Activated T-helper 17 cell treated with anti-CD3 and anti-CD28 coated beads, Interleukin-2, amount 50 U/mL, for 72 hours (primary cell): Measurements from ENCODE around the gene GARRE1. TPM values are rescaled to one million over a fixed set of nuclear protein-coding genes. Genes with fewer than 3 reads are reported as not detected.
"Not testable (repeated sequence)": the region's sequence is repeated elsewhere in the genome, so short reads cannot be mapped to it uniquely, and the experiment has no call there.

Source experiments
- ATAC-seq: fragments of 150-1000 bp; cut with Tn5 transposase; replicated peaks from 2 replicates; pipeline ENCODE4 v1.10.0; 2021; ENCODE audit warnings: mild to moderate bottlenecking, moderate library complexity
- H3K27ac Mint-ChIP-seq: one replicate; pipeline ENCODE4 v1.8.0; 2022; ENCODE audit warnings: mixed read lengths
- H3K27me3 Mint-ChIP-seq: one replicate; pipeline ENCODE4 v1.8.0; 2022; ENCODE audit warnings: mixed read lengths
- H3K36me3 Mint-ChIP-seq: one replicate; pipeline ENCODE4 v1.8.0; 2022; ENCODE audit warnings: low read depth, mild to moderate bottlenecking, mixed read lengths
- H3K4me1 Mint-ChIP-seq: one replicate; pipeline ENCODE4 v1.8.0; 2022; ENCODE audit warnings: mixed read lengths
- H3K4me3 Mint-ChIP-seq: one replicate; pipeline ENCODE4 v1.8.0; 2022; ENCODE audit warnings: mild to moderate bottlenecking, mixed read lengths
- H3K9me3 Mint-ChIP-seq: one replicate; pipeline ENCODE4 v1.8.0; 2022; ENCODE audit warnings: mixed read lengths
- total RNA-seq, 2 donors: library from RNA; stranded (reverse); gene quantifications; one replicate each; pipeline ENCODE4 v1.2.3, GENCODE V29; 2022

Gene GARRE1
- total RNA-seq, 2 donors from 2014 or later, result 13.6 to 22.2 TPM

GRCh38 chr19:34281444-34281843 is 27.1 kb downstream of the GARRE1 start:
- not testable (repeated sequence) for ATAC-seq, H3K9me3 Mint-ChIP-seq, H3K27me3 Mint-ChIP-seq, H3K4me3 Mint-ChIP-seq, H3K27ac Mint-ChIP-seq
- Mint-ChIP-seq H3K4me1 (peaks cover 17% of the 10 kb centered on the region), H3K36me3 (peaks cover 31% of the 10 kb centered on the region)

GRCh38 chr19:34282611-34283519 is 28.5 kb downstream of the GARRE1 start:
- Mint-ChIP-seq H3K27ac (peak overlapping the region; percentile 1), H3K36me3 (peaks cover 36% of the 10 kb centered on the region), H3K9me3 (no peaks in the 10 kb centered on the region), H3K4me3 (no peak overlapping the region), H3K4me1 (peaks cover 9% of the 10 kb centered on the region), H3K27me3 (no peaks in the 10 kb centered on the region)
- ATAC-seq, result no peak

GRCh38 chr19:34284505-34284904 is 30.2 kb downstream of the GARRE1 start:
- Mint-ChIP-seq H3K4me1 (peaks cover 15% of the 10 kb centered on the region), H3K27me3 (no peaks in the 10 kb centered on the region), H3K4me3 (no peak overlapping the region), H3K36me3 (peaks cover 31% of the 10 kb centered on the region), H3K9me3 (no peaks in the 10 kb centered on the region), H3K27ac (no peak overlapping the region)
- ATAC-seq, result no peak

GRCh38 chr19:34287662-34288140 is 33.3 kb downstream of the GARRE1 start:
- Mint-ChIP-seq H3K36me3 (peaks cover 19% of the 10 kb centered on the region), H3K9me3 (no peaks in the 10 kb centered on the region)

GRCh38 chr19:34288381-34288780 is 34.0 kb downstream of the GARRE1 start:
- ATAC-seq, result peak; percentile 92
- peaks cover 16% of the 10 kb centered on the region for H3K36me3 Mint-ChIP-seq
- peak overlapping the region; percentile 2 for H3K4me3 Mint-ChIP-seq
- H3K27ac Mint-ChIP-seq, result peak overlapping the region; percentile 62
- no peaks in the 10 kb centered on the region for H3K9me3 Mint-ChIP-seq
- no peaks in the 10 kb centered on the region for H3K27me3 Mint-ChIP-seq
- peaks cover 7% of the 10 kb centered on the region for H3K4me1 Mint-ChIP-seq

More at GRCh38 chr19:34287662-34288140, 33.3 kb downstream of the GARRE1 start:
- Mint-ChIP-seq H3K27me3 (no peaks in the 10 kb centered on the region), H3K4me1 (peaks cover 14% of the 10 kb centered on the region), H3K27ac (peak overlapping the region; percentile 62), H3K4me3 (peak overlapping the region; percentile 2)
- peak; percentile 45 for ATAC-seq

- Mint-ChIP-seq H3K36me3 (peaks cover 10% of the 10 kb centered on the region), H3K27me3 (no peaks in the 10 kb centered on the region), H3K9me3 (no peaks in the 10 kb centered on the region), H3K27ac (no peak overlapping the region), H3K4me1 (peaks cover 6% of the 10 kb centered on the region), H3K4me3 (no peak overlapping the region)
- no peak for ATAC-seq
These were observed 36.9 kb downstream of the GARRE1 start for GRCh38 chr19:34291235-34291634.

GRCh38 chr19:34295103-34295502 is 40.7 kb downstream of the GARRE1 start:
- H3K9me3 Mint-ChIP-seq, result no peaks in the 10 kb centered on the region
- peaks cover 4% of the 10 kb centered on the region for H3K4me1 Mint-ChIP-seq
- ATAC-seq, result no peak
- no peaks in the 10 kb centered on the region for H3K27me3 Mint-ChIP-seq
- no peak overlapping the region for H3K4me3 Mint-ChIP-seq
- H3K27ac Mint-ChIP-seq, result peak overlapping the region; percentile 15
- H3K36me3 Mint-ChIP-seq, result peaks cover 14% of the 10 kb centered on the region

- H3K27ac Mint-ChIP-seq, result peak overlapping the region; percentile 50
- H3K4me3 Mint-ChIP-seq, result no peak overlapping the region
- H3K27me3 Mint-ChIP-seq, result no peaks in the 10 kb centered on the region
- H3K36me3 Mint-ChIP-seq, result peaks cover 39% of the 10 kb centered on the region
- no peaks in the 10 kb centered on the region for H3K9me3 Mint-ChIP-seq
- H3K4me1 Mint-ChIP-seq, result peaks cover 4% of the 10 kb centered on the region
- ATAC-seq, result no peak
These were observed 44.7 kb downstream of the GARRE1 start for GRCh38 chr19:34298891-34299520.

GRCh38 chr19:34299576-34299975 is 45.2 kb downstream of the GARRE1 start:
- Mint-ChIP-seq H3K36me3 (peaks cover 42% of the 10 kb centered on the region), H3K4me3 (no peak overlapping the region), H3K27ac (peak overlapping the region; percentile 50), H3K4me1 (peaks cover 4% of the 10 kb centered on the region), H3K27me3 (no peaks in the 10 kb centered on the region), H3K9me3 (no peaks in the 10 kb centered on the region)
- no peak for ATAC-seq

- peaks cover 4% of the 10 kb centered on the region for H3K4me1 Mint-ChIP-seq
- peak overlapping the region; percentile 42 for H3K27ac Mint-ChIP-seq
- ATAC-seq, result no peak
- H3K9me3 Mint-ChIP-seq, result no peaks in the 10 kb centered on the region
- no peak overlapping the region for H3K4me3 Mint-ChIP-seq
- peaks cover 49% of the 10 kb centered on the region for H3K36me3 Mint-ChIP-seq
- H3K27me3 Mint-ChIP-seq, result no peaks in the 10 kb centered on the region
These were observed 46.0 kb downstream of the GARRE1 start for GRCh38 chr19:34300380-34300779.

GRCh38 chr19:34300962-34301361 is 46.6 kb downstream of the GARRE1 start:
- no peaks in the 10 kb centered on the region for H3K27me3 Mint-ChIP-seq
- H3K4me1 Mint-ChIP-seq, result peaks cover 4% of the 10 kb centered on the region
- peak overlapping the region; percentile 42 for H3K27ac Mint-ChIP-seq
- no peaks in the 10 kb centered on the region for H3K9me3 Mint-ChIP-seq
- H3K36me3 Mint-ChIP-seq, result peaks cover 54% of the 10 kb centered on the region
- H3K4me3 Mint-ChIP-seq, result no peak overlapping the region
- no peak for ATAC-seq

Other genes starting within 250 kb of the GARRE1 start
- gene LSM14A, start 82.0 kb upstream of the GARRE1 start, total RNA-seq, result 100 to 1,000 TPM in 1 of 2 donors, 10 to 100 TPM in 1; 88.5 to 105 TPM
- 1,000 to 10,000 TPM in 1 of 2 donors, 100 to 1,000 TPM in 1; 862 to 1,104 TPM for gene GPI, start 110.6 kb downstream of the GARRE1 start, total RNA-seq
- gene PDCD2L, start 149.8 kb downstream of the GARRE1 start, total RNA-seq, result 10 to 100 TPM; 11.9 to 30.4 TPM
- gene UBA2, start 173.8 kb downstream of the GARRE1 start, total RNA-seq, result 100 to 1,000 TPM; 125 to 159 TPM
- 1 to 10 TPM in 1 of 2 donors, under 1 TPM in 1; 0.82 to 1.9 TPM for gene WTIP, start 227.2 kb downstream of the GARRE1 start, total RNA-seq